ENCODE data around the gene CYP3A4.
"Not testable (repeated sequence)": the region's sequence is repeated elsewhere in the genome, so short reads cannot be mapped to it uniquely, and the experiment has no call there.

CYP3A4 gene

DNA sequence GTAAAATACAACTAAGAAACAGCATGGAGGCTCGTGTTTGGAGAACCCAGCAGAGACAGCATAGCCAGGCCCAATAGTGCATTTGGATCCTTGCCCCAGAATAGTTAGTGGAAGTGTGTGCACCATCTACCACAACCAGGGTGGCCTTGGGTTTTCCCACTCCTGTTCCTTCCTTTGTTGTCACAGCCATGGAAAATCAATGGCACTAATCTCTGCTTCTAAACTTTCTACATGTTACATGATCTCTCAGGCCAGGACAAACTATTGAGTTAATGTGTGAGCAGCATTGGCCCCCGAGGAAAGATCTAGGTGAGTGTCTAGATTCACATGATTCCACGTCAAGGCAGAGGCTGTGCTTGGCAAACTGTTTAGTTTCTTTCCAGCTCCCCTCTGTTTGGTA lies 51.0 kb downstream of the CYP3A4 start:
- in situ Hi-C loops (cut with HindIII; ENCODE audit: low sequenced_read_pairs), result no loop called here
- DNase-seq (ENCODE audit: low read depth), result no peak
- TF ChIP-seq, protein P1, sequence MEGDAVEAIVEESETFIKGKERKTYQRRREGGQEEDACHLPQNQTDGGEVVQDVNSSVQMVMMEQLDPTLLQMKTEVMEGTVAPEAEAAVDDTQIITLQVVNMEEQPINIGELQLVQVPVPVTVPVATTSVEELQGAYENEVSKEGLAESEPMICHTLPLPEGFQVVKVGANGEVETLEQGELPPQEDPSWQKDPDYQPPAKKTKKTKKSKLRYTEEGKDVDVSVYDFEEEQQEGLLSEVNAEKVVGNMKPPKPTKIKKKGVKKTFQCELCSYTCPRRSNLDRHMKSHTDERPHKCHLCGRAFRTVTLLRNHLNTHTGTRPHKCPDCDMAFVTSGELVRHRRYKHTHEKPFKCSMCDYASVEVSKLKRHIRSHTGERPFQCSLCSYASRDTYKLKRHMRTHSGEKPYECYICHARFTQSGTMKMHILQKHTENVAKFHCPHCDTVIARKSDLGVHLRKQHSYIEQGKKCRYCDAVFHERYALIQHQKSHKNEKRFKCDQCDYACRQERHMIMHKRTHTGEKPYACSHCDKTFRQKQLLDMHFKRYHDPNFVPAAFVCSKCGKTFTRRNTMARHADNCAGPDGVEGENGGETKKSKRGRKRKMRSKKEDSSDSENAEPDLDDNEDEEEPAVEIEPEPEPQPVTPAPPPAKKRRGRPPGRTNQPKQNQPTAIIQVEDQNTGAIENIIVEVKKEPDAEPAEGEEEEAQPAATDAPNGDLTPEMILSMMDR (IDR thresholded peaks at IDR 0.05; ENCODE audit: low read depth, low read length, missing control alignments), result no peak
- H3K4me3 ChIP-seq (ENCODE audit: low read depth, low read length), result no peak overlapping the region

DNA sequence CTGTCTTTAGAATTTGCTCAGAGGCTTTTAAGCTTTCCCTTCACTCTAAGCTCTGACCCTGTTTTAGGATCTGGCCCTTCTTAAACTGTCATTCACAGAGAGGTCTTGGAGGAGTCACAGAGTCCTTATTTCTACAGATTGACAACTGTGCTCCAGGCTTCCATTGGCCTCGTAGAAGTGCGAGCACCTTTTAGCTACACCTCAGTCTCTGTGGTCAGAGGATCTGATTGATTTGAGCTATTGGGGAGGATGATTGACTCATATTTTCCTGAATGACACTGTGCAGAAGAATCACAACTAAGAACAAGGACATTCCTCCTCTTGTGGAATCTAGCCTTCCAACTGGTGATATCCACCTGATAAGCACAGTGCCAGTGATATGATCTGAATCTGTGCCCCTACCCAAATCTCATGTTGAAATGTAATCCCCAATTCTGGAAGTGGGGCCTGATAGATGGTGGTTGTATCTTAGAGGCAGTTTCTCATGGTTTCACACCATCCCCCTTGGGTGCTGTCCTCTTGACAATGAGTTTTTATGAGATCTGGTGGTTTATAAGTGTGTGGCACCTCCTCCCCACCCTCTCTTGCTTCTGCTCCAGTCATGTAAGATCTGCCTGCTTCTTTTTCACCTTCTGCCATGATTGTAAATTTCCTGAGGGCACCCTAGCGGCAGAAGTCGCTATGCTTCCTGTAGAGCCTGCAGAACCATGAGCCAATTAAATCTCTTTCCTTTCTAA lies 52.2 kb downstream of the CYP3A4 start:
- in situ Hi-C loops (cut with HindIII; ENCODE audit: low sequenced_read_pairs), result no loop called here
- TF ChIP-seq, protein P1 (IDR thresholded peaks at IDR 0.05; ENCODE audit: low read depth, low read length, missing control alignments), result no peak
- H3K4me3 ChIP-seq (ENCODE audit: low read depth, low read length), result no peak overlapping the region
- no peak for DNase-seq (ENCODE audit: low read depth)

DNA sequence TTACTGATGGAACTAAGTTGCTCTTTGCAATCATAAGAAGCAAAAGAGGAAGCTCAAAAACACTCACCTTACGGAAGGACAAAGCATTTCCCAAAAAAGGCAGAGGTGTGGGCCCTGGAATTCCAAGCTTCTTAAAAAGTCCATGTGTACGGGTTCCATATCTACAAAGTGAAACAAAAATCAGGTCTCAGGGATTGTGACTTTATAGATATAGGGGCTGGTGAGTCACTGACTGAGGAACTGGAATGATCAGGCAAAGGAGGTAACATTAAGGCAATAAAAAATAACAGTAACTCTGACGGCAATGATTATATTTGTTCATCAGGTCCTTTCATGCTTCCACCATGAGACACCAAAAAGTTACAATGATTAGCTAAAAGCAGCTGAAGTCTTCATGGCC lies 53.0 kb downstream of the CYP3A4 start:
- in situ Hi-C loops (cut with HindIII; ENCODE audit: low sequenced_read_pairs), result no loop called here
- TF ChIP-seq, protein P1 (IDR thresholded peaks at IDR 0.05; ENCODE audit: low read depth, low read length, missing control alignments), result no peak
- H3K4me3 ChIP-seq (ENCODE audit: low read depth, low read length), result no peak overlapping the region
- no peak for DNase-seq (ENCODE audit: low read depth)

DNA sequence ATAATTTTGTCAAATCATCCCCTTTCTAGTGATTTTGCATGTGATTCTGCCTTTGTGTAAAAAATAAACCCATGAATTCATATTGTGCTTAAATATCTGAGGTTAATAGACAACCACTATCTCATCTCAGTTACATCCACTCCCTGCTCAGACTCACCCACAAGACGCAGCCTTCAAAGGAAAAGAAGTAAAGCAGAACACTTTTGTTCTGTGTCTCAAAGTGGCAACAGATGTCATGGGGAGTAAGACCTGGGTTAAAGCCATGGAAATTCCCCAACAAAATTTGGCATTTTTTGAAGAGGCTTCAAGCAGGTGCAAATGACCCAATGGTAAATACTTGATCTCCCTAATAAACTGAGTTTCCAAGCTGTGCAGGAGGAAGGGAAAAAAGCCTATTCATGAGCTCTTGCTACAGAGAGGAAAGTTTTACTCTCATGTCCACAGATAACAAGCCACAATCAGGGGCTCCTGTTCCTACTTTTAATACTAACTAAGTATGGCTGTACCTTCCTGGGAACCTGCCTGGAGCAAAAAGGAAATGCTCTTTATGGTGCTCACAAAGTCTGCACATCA lies 53.7 kb downstream of the CYP3A4 start:
- TF ChIP-seq, protein P1 (IDR thresholded peaks at IDR 0.05; ENCODE audit: low read depth, low read length, missing control alignments), result no peak
- H3K4me3 ChIP-seq (ENCODE audit: low read depth, low read length), result no peak overlapping the region
- in situ Hi-C loops (cut with HindIII; ENCODE audit: low sequenced_read_pairs), result no loop called here
- DNase-seq (ENCODE audit: low read depth), result no peak

DNA sequence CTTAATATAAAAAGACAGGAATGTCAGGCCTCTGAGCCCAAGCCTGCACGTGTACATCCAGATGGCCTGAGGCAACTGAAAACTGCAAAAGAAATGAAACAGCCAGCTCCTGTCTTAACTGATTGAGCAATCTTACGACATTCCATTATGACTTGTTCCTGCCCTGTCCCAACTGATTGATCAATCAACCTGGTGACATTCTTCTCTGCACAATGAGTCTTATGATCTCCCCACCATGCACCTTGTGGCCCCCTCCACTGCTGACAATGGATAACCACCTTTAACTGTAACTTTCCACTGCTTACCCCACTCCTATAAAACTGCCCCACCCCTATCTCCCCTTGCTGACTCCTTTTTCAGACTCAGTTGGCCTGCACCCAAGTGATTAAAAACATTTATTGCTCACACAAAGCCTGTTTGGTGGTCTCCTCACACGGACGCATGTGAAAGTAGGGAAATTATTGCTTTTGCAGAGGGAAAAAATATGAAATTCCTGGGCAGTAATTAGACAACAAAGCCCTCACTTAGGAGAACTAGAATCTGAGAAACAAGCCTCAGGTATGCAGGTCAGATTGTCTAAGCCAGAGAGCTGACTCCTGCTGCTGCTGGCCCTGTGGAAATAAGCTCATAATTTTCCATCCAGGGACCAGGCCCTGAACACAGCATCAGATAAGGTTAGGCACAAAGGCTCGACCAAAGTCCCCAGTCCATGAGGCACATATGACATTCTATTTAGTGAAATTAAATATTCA lies 54.3 kb downstream of the CYP3A4 start:
- TF ChIP-seq, protein P1 (IDR thresholded peaks at IDR 0.05; ENCODE audit: low read depth, low read length, missing control alignments), result no peak
- DNase-seq (ENCODE audit: low read depth), result no peak
- H3K4me3 ChIP-seq (ENCODE audit: low read depth, low read length), result no peak overlapping the region
- in situ Hi-C loops (cut with HindIII; ENCODE audit: low sequenced_read_pairs), result no loop called here

DNA sequence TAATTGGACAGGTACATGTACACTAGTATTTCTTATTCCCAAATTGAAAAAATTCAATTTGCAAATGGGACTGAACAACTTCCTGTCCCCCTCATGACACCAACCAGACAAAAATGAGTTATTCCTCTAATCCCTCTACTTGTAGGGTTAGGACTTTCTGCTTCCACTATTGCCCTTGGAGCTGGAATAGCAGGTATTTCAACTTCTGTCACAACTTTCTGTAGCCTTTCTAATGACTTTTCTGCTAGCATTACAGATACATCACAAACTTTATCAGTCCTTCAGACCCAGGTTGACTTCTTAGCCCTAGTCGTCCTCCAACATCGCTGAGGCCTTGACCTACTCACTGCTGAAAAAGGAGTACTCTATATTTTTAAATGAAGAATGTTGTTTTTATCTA lies 55.4 kb downstream of the CYP3A4 start:
- in situ Hi-C loops (cut with HindIII; ENCODE audit: low sequenced_read_pairs), result no loop called here
- H3K4me3 ChIP-seq (ENCODE audit: low read depth, low read length), result no peak overlapping the region
- no peak for DNase-seq (ENCODE audit: low read depth)
- TF ChIP-seq, protein P1 (IDR thresholded peaks at IDR 0.05; ENCODE audit: low read depth, low read length, missing control alignments), result no peak

DNA sequence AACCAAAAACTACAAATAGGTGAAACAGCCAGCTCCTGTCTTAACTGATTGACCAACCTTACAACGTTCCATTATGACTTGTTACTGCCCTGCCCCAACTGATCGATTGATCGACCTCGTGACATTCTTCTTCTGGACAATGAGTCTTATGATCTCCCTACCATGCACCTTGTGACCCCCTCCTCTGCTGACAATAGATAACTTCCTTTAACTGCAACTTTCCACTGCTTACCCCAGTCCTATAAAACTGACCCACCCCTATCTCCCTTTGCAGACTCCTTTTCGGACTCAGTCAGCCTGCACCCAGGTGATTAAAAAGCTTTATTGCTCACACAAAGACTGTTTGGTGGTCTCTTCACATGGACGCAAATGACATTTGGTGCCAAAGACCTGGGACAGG lies 60.8 kb downstream of the CYP3A4 start:
- in situ Hi-C loops (cut with HindIII; ENCODE audit: low sequenced_read_pairs); H3K4me3 ChIP-seq (ENCODE audit: low read depth, low read length); DNase-seq (ENCODE audit: low read depth): not testable (repeated sequence)
